Neural crest cell (in vitro differentiated cells): Measurements from ENCODE around the gene GALNT18. TPM values are rescaled to one million over a fixed set of nuclear protein-coding genes. Genes with fewer than 3 reads are reported as not detected.

Source experiments
- DNase-seq: peaks from one replicate; pipeline ENCODE4 v3.0.0; 2021; ENCODE audit warnings: low read depth, mixed read lengths, low spot score
- H3K27ac Mint-ChIP-seq: one replicate; pipeline ENCODE4 v1.8.0; 2021; ENCODE audit warnings: mild to moderate bottlenecking, mixed read lengths; ENCODE audit not compliant: unreplicated experiment
- H3K27me3 Mint-ChIP-seq: 2 replicates; pipeline ENCODE4 v1.8.0; 2021; ENCODE audit warnings: low read depth, mild to moderate bottlenecking, mixed read lengths
- H3K36me3 Mint-ChIP-seq: 2 replicates; pipeline ENCODE4 v1.8.0; 2021; ENCODE audit warnings: low read depth, mild to moderate bottlenecking, mixed read lengths
- H3K4me1 Mint-ChIP-seq: 2 replicates; pipeline ENCODE4 v1.8.0; 2021; ENCODE audit warnings: mixed read lengths
- H3K4me3 Mint-ChIP-seq: one replicate; pipeline ENCODE4 v1.8.0; 2021; ENCODE audit warnings: mild to moderate bottlenecking, mixed read lengths
- H3K9me3 Mint-ChIP-seq: 2 replicates; pipeline ENCODE4 v1.8.0; 2021; ENCODE audit warnings: mixed read lengths
- total RNA-seq: library from RNA; stranded (reverse); gene quantifications from 2 replicates; pipeline ENCODE4 v1.2.1, GENCODE V29; 2021
- TF ChIP-seq, protein P1 (sequence below): fragments of 200-600 bp; sonication (generic); conservative IDR thresholded peaks from 2 replicates; pipeline ENCODE4 v1.5.0; 2021; ENCODE audit warnings: antibody characterized with exemption, mild to moderate bottlenecking

The GALNT18 gene
- total RNA-seq, 1 donor from 2014 or later, result 2.8 TPM

DNA sequence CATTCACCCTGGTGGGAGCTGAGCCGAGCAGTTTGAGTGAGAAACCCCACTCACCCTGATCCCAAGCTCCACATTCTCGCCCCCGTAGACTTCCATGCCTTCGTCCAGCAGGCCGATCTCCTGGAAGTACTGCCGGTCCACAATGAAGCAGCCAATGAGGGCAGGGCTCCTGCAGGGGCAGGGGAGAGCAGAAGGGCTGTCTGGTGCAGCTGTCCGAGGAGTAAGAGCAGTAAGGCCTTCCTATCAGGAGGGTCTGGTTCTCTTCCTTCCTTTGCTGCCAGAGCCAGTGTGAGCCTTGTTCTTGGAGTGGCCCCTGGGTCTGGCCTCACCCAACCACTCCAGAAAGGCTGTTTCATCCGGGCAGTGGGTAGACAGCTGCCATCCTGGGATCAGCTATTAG, 249.3 kb downstream of the GALNT18 start:
- Mint-ChIP-seq H3K36me3 (peaks cover 4% of the 10 kb centered on the region), H3K4me3 (no peak overlapping the region), H3K9me3 (peaks cover 6% of the 10 kb centered on the region), H3K27me3 (no peaks in the 10 kb centered on the region), H3K4me1 (no peaks in the 10 kb centered on the region), H3K27ac (no peak overlapping the region)
- DNase-seq, result no peak
- TF ChIP-seq, protein P1, sequence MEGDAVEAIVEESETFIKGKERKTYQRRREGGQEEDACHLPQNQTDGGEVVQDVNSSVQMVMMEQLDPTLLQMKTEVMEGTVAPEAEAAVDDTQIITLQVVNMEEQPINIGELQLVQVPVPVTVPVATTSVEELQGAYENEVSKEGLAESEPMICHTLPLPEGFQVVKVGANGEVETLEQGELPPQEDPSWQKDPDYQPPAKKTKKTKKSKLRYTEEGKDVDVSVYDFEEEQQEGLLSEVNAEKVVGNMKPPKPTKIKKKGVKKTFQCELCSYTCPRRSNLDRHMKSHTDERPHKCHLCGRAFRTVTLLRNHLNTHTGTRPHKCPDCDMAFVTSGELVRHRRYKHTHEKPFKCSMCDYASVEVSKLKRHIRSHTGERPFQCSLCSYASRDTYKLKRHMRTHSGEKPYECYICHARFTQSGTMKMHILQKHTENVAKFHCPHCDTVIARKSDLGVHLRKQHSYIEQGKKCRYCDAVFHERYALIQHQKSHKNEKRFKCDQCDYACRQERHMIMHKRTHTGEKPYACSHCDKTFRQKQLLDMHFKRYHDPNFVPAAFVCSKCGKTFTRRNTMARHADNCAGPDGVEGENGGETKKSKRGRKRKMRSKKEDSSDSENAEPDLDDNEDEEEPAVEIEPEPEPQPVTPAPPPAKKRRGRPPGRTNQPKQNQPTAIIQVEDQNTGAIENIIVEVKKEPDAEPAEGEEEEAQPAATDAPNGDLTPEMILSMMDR, result no peak

DNA sequence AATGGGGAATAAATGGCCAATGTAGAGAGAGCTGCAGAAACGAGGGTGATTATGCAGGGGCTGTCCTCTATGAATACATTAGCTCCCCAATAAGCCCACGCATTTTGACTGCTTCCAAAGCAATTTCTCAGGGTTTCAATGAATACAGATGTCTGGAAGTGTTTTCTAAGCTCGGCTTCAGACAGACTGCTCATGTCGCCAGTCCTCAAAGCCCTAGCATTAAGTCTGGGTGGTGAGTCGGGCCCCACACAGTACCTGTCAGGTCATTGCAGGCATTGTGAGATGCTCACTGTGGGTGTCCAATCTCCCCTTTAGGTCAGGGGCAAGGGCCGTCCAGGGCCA, 250.9 kb downstream of the GALNT18 start:
- peak overlapping the region; percentile 64 for H3K27ac Mint-ChIP-seq
- no peak overlapping the region for H3K4me3 Mint-ChIP-seq
- H3K9me3 Mint-ChIP-seq, result peaks cover 6% of the 10 kb centered on the region
- TF ChIP-seq, protein P1, result no peak
- no peak for DNase-seq
- H3K27me3 Mint-ChIP-seq, result no peaks in the 10 kb centered on the region
- peaks cover 4% of the 10 kb centered on the region for H3K36me3 Mint-ChIP-seq
- no peaks in the 10 kb centered on the region for H3K4me1 Mint-ChIP-seq

DNA sequence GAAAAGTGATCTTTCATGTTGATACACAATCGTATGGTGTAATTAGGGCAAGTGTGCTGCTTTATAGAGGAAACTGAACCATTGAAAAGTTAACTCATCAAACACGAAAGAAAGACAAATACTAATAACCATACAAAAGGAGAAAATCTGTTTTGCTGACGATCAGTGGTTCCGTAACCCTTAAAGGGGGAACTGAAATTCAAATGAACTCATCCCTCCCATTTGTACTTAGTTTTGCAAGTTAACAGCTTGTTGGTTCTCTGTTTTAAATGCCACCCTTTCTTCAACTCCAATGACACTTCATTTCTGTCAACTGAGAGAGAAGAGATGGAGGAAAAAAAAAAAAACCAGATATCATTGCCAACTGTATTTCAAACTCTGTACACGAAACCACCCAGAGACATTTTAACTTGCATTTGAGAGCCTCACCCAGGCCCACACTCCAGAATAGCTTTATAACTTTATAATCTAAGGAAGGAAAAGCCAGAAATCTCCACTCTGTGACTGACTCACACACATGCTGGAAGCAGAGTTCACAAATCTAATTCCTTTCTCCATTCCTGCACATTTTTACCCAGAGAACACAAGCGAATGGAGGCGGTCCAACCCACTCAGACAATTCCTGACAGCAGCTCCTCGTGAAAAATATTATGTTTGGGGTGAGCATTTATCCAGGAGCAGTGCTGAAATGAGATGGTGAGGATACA, 251.4 kb downstream of the GALNT18 start:
- Mint-ChIP-seq H3K36me3 (peaks cover 4% of the 10 kb centered on the region), H3K27ac (no peak overlapping the region), H3K27me3 (no peaks in the 10 kb centered on the region), H3K9me3 (peaks cover 6% of the 10 kb centered on the region), H3K4me3 (no peak overlapping the region), H3K4me1 (no peaks in the 10 kb centered on the region)
- TF ChIP-seq, protein P1, result no peak
- DNase-seq, result no peak

DNA sequence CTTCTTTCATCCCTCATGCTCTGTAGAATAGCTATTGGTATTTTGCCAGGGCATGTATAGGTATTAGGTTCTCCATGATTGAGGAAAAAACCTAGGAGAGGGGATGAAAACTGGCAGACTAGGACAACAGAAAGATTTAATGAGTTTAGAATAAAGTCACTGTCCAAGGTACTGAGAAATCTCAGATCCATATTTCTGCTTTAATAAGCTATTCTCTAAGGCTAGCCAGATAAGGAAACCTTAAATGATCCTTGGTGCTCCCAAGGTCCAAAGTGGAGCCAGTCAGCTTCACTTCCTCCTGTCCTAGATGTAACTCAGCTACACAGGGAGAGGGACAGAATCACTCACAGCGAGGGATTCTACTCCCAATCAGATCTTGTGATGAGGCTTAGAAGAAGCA, 255.0 kb downstream of the GALNT18 start:
- no peak for DNase-seq
- H3K27me3 Mint-ChIP-seq, result no peaks in the 10 kb centered on the region
- H3K4me1 Mint-ChIP-seq, result no peaks in the 10 kb centered on the region
- H3K4me3 Mint-ChIP-seq, result no peak overlapping the region
- peaks cover 4% of the 10 kb centered on the region for H3K36me3 Mint-ChIP-seq
- no peak overlapping the region for H3K27ac Mint-ChIP-seq
- H3K9me3 Mint-ChIP-seq, result peaks cover 6% of the 10 kb centered on the region
- TF ChIP-seq, protein P1, result no peak

DNA sequence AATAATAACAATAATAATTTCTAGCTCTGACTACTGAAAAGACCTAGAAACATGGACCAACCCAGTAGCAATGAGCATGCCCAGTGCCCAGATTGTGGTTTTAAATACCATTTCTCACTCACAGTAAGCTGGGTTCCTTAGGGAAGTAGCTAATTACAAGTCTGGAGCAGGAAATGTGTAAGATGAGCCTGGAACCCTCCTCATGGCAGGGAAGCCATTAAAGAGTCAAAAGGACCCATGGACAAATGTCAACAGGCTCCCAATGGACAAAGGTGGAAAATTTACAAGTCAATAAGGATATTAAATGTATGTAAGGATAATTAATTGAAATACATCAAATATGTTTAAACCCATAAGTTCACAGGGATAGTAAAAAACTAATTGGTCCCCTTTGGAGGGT, 258.1 kb downstream of the GALNT18 start:
- no peak for DNase-seq
- Mint-ChIP-seq H3K9me3 (peaks cover 4% of the 10 kb centered on the region), H3K4me1 (no peaks in the 10 kb centered on the region), H3K4me3 (no peak overlapping the region), H3K36me3 (peaks cover 3% of the 10 kb centered on the region), H3K27ac (no peak overlapping the region), H3K27me3 (no peaks in the 10 kb centered on the region)
- TF ChIP-seq, protein P1, result no peak
